ENCODE results near the gene MMAB.

- TF ChIP-seq ZNF274 (IDR thresholded peaks at IDR 0.05; ENCODE audit: low read depth, low read length) (no peak), YY1 (IDR thresholded peaks at IDR 0.05; ENCODE audit: insufficient read depth, insufficient read length) (no peak)
Observed at GRCh38 chr12:109558374-109559199, 14.7 kb downstream of the MMAB start.
